Stomach (tissue), 9 donors: Measurements from ENCODE around the gene NF1. TPM values are rescaled to one million over a fixed set of nuclear protein-coding genes. Genes with fewer than 3 reads are reported as not detected.

Experiments used
- DNase-seq, 2 donors: peaks; one replicate each; pipeline versions ENCODE4 v3.0.0 to v3.0.0-alpha.2; 2013 to 2019
- H3K27ac ChIP-seq, 5 donors: fragments of 200-600 bp in 4 of 5; sonication (generic) in 4 of 5; one replicate each; pipeline ENCODE4 v1.5.1; 2013 to 2019; ENCODE audit warnings: mild to moderate bottlenecking in 1 of 5, moderate library complexity in 1 of 5
- H3K27me3 ChIP-seq, 3 donors: fragments of 200-600 bp; sonication (generic); one replicate each; pipeline ENCODE4 v1.5.1; 2017 to 2019; ENCODE audit warnings: mixed run types in 1 of 3
- H3K36me3 ChIP-seq, 4 donors: fragments of 200-600 bp; sonication (generic); 1 replicate in 3 of 4; 2 replicates in 1 of 4; pipeline ENCODE4 v1.5.1; 2016 to 2019
- H3K4me1 ChIP-seq, 4 donors: fragments of 200-600 bp; sonication (generic); one replicate each; pipeline ENCODE4 v1.5.1; 2016 to 2019
- H3K4me3 ChIP-seq, 4 donors: fragments of 200-600 bp; sonication (generic) in 3 of 4; one replicate each; pipeline ENCODE4 v1.5.1; 2016 to 2019; ENCODE audit warnings: mild to moderate bottlenecking in 1 of 4
- H3K9me3 ChIP-seq, 4 donors: fragments of 200-600 bp; sonication (generic); one replicate each; pipeline ENCODE4 v1.5.1; 2016 to 2019
- EP300 ChIP-seq: sonication (generic); formaldehyde crosslinking; IDR thresholded peaks from one replicate; pipeline ENCODE4 v1.6.1; 2017; ENCODE audit warnings: antibody characterized with exemption
- POLR2A ChIP-seq, 4 donors: fragments of 450-650 bp; IDR thresholded peaks; one replicate each; pipeline ENCODE4 v1.6.1; 2016; ENCODE audit warnings: antibody characterized with exemption in 4 of 4, control low read depth in 2 of 4, mild to moderate bottlenecking in 1 of 4, moderate library complexity in 1 of 4
- POLR2AphosphoS5 ChIP-seq, 3 donors: sonication (generic); formaldehyde crosslinking; IDR thresholded peaks; one replicate each; pipeline ENCODE4 v1.6.1; 2016; ENCODE audit warnings: antibody characterized with exemption in 3 of 3
- WGBS, 5 donors: extraction: QIAGEN DNeasy Blood & Tissue Kit in 3 of 5; methylation state at CpG; one replicate each; pipeline versions ENCODE4 v1.1.5 to v1.1.7; 2013 to 2018; 5-methylcytosine and 5-hydroxymethylcytosine counted together
- intact Hi-C: fragments of 100-400 bp; cut with DNase I; formaldehyde crosslinking; loops from one replicate; pipeline ENCODE4 v1.15.1; 2023; ENCODE audit warnings: low total_unique reads
- polyA plus RNA-seq, 3 donors: library from polyadenylated mRNA; stranded (reverse); fragments of 200-250 nt; gene quantifications; one replicate each; pipeline ENCODE4 v1.2.3, GENCODE V29; 2013
- total RNA-seq, 5 donors: library from RNA; depleted of rRNA; stranded (reverse); fragments of >200 nt; gene quantifications; one replicate each; pipeline versions ENCODE4 v1.1.0 to v1.2.3, GENCODE V29; 2014 to 2016
- TF ChIP-seq, protein P1 (sequence below), 7 experiments: fragments of 450-650 bp in 4 of 7; fragments of 200-600 bp in 3 of 7; sonication (generic) in 3 of 7; IDR thresholded peaks; one replicate each; pipeline ENCODE4 v1.5.1; 2016 to 2019; ENCODE audit warnings: antibody characterized with exemption in 7 of 7, control low read depth in 2 of 7, mild to moderate bottlenecking in 1 of 7
- donor health status: healthy with polysubstance abuse.
- donor health status: Bipolar disorder and iron deficiency.
- donor health status: healthy.

The NF1 gene
- total and polyA plus RNA-seq, 8 donors: 5.2 to 108 (median 50.5) TPM

DNA sequence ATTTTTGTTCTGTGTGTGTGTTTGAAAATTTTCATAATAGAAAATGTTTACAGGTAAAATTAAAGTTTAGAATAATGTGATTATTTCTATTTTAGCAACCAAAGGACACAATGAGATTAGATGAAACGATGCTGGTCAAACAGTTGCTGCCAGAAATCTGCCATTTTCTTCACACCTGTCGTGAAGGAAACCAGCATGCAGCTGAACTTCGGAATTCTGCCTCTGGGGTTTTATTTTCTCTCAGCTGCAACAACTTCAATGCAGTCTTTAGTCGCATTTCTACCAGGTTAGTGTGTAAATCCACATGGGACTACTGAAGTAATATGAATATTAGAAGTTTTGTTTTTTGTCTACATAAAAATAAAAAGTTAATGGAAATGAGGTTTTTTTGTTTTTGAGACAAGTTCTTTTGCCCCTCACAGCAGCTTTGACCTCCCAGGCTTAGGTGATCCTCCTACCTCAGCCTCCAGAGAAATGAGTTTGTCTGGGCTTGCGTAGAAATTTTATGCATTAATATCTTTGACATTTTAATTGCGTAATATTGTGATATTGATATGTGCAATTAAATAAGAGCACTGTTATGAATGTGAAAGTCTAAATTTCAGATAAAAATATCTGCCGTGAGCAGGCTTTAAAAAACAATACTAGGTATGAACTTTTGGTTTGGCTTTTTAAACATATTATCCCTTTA lies 68.5 kb downstream of the NF1 start:
- intact Hi-C loops: no loop called here
- WGBS, 5 donors: 91 to 97% (median 95%) methylated on average over 7 of the region's 7 CpGs
- Histone ChIP-seq H3K4me1 (peaks cover 0 to 5% (median 0%) of the 10 kb centered on the region in 4 donors), H3K27ac (no peak overlapping the region), H3K27me3 (no peaks in the 10 kb centered on the region), H3K9me3 (no peaks in the 10 kb centered on the region), H3K36me3 (peaks cover 0 to 42% (median 27%) of the 10 kb centered on the region in 4 donors), H3K4me3 (no peak overlapping the region)
- no peak for DNase-seq
- TF ChIP-seq, protein P1, sequence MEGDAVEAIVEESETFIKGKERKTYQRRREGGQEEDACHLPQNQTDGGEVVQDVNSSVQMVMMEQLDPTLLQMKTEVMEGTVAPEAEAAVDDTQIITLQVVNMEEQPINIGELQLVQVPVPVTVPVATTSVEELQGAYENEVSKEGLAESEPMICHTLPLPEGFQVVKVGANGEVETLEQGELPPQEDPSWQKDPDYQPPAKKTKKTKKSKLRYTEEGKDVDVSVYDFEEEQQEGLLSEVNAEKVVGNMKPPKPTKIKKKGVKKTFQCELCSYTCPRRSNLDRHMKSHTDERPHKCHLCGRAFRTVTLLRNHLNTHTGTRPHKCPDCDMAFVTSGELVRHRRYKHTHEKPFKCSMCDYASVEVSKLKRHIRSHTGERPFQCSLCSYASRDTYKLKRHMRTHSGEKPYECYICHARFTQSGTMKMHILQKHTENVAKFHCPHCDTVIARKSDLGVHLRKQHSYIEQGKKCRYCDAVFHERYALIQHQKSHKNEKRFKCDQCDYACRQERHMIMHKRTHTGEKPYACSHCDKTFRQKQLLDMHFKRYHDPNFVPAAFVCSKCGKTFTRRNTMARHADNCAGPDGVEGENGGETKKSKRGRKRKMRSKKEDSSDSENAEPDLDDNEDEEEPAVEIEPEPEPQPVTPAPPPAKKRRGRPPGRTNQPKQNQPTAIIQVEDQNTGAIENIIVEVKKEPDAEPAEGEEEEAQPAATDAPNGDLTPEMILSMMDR (IDR thresholded peaks at IDR 0.05): no peak
- TF ChIP-seq POLR2A (IDR thresholded peaks at IDR 0.05) (no peak), EP300 (no peak), POLR2AphosphoS5 (IDR thresholded peaks at IDR 0.05) (no peak)

DNA sequence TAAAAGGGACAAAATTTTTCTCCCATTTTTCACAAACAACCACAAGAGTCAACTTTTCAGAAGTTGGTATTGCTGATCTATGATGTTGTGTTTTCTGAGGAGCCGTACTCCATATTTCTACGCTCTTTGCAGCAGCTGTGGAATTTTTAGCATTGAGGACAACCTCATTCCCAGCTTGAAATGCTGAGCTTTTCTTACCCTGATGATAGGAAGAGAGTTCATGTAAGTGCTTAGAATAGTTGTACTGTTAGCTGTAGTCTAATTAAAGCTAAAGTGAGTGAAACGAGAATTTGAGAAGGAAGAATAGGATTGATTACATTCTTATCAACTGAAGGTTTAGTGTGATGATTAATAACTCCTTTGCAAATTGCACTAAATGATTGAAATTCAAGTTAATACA lies 72.3 kb downstream of the NF1 start:
- H3K9me3 ChIP-seq: no peaks in the 10 kb centered on the region
- no peak for DNase-seq
- TF ChIP-seq, protein P1 (IDR thresholded peaks at IDR 0.05): no peak
- no peak for TF ChIP-seq POLR2AphosphoS5 (IDR thresholded peaks at IDR 0.05)
- TF ChIP-seq POLR2A (IDR thresholded peaks at IDR 0.05): no peak
- TF ChIP-seq EP300: no peak
- peaks cover 0 to 50% (median 31%) of the 10 kb centered on the region in 4 donors for H3K36me3 ChIP-seq
- no peaks in the 10 kb centered on the region for H3K4me1 ChIP-seq
- H3K27me3 ChIP-seq: no peaks in the 10 kb centered on the region
- no peak overlapping the region for H3K4me3 ChIP-seq
- intact Hi-C loops: no loop called here
- WGBS, 5 donors: 88 to 95% (median 92%) methylated on average over 3 of the region's 3 CpGs
- no peak overlapping the region for H3K27ac ChIP-seq

DNA sequence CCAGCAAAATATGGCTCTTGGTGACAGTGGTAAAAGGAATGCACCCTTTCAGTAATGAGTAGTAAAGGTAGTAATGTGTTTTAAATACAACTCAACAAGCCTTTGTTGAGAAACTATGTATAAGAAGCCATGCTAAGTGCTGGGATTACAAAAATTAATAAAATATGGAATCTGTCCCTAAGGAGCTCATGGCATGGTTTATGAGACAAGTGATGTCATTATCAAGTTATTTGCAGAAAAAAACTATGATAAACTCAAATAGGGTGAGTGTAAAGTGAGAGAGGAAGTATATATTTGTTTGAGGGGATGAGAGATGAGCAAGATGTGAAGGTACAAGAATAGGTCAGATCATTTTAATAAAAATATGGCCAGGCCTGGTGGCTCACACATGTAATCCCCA lies 76.9 kb downstream of the NF1 start:
- no peaks in the 10 kb centered on the region for H3K27me3 ChIP-seq
- TF ChIP-seq POLR2A (IDR thresholded peaks at IDR 0.05) (no peak), POLR2AphosphoS5 (IDR thresholded peaks at IDR 0.05) (no peak), EP300 (no peak)
- TF ChIP-seq, protein P1 (IDR thresholded peaks at IDR 0.05): no peak
- DNase-seq: no peak
- H3K9me3 ChIP-seq: no peaks in the 10 kb centered on the region
- no peak overlapping the region for H3K4me3 ChIP-seq
- H3K36me3 ChIP-seq: peaks cover 0 to 23% (median 11%) of the 10 kb centered on the region in 4 donors
- H3K4me1 ChIP-seq: no peaks in the 10 kb centered on the region
- H3K27ac ChIP-seq: no peak overlapping the region
- intact Hi-C loops: no loop called here

DNA sequence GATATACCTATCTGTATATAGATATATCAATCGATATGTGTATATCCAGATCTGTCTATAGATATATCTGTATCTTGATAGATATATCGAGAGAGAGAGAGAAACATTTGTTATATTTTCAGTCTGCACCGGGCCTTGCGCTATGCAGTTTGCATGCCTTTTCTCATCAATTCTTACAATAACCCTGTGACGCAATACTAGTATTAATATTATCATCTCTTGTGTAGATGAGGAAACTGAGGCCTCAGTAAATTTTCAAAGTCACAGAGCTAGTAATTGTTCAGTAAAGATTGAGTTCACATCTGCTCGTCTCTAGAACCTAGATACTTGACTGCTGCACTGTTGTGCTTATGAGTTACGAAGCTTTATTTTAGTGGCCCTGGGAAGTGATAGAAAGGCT lies 77.6 kb downstream of the NF1 start:
- H3K9me3 ChIP-seq: no peaks in the 10 kb centered on the region
- no peaks in the 10 kb centered on the region for H3K27me3 ChIP-seq
- H3K4me3 ChIP-seq: no peak overlapping the region
- H3K27ac ChIP-seq: no peak overlapping the region
- H3K36me3 ChIP-seq: peaks cover 0 to 16% (median 11%) of the 10 kb centered on the region in 4 donors
- TF ChIP-seq POLR2A (IDR thresholded peaks at IDR 0.05) (no peak), POLR2AphosphoS5 (IDR thresholded peaks at IDR 0.05) (no peak), EP300 (no peak)
- TF ChIP-seq, protein P1 (IDR thresholded peaks at IDR 0.05): no peak
- DNase-seq: no peak
- WGBS, 5 donors: 97 to 99% (median 98%) methylated on average over 7 of the region's 7 CpGs
- intact Hi-C loops: no loop called here
- H3K4me1 ChIP-seq: no peaks in the 10 kb centered on the region
